Measurements from ENCODE around the gene ATXN10. TPM values are rescaled to one million over a fixed set of nuclear protein-coding genes. Genes with fewer than 3 reads are reported as not detected.

Gene ATXN10
- total and polyA plus RNA-seq, 2 of the 13 experiments (the other 11 are each of a cell fraction or from before 2014, with no cell fraction given) = 60.1 to 194 TPM

GRCh38 chr22:45840483-45840882, 168.8 kb downstream of the ATXN10 start:
- Histone ChIP-seq H3K79me2 (ENCODE audit: insufficient read depth, low read length) (no peaks in the 10 kb centered on the region), H3K4me1 (ENCODE audit: insufficient read depth, low read length) (peaks cover 5% of the 10 kb centered on the region; the same call in 1 of the 2 replicates), H3K27me3 (ENCODE audit: control insufficient read depth in 1 of 2, insufficient read depth in 2 of 2, low read length in 2 of 2) (no peaks in the 10 kb centered on the region), H3K27ac (ENCODE audit: extremely low read length, insufficient read depth, low read length) (no peak overlapping the region), H3K36me3 (replicated peaks in 1 of 2; ENCODE audit: control insufficient read depth in 1 of 2, insufficient read depth in 2 of 2, low read length in 2 of 2) (peaks cover 10 to 51% of the 10 kb centered on the region in 2 experiments), H3K4me3 (replicated peaks in 1 of 3; ENCODE audit: insufficient read depth in 1 of 3, low read depth in 2 of 3, low read length in 3 of 3) (no peak overlapping the region), H4K20me1 (ENCODE audit: insufficient read depth, low read length) (no peaks in the 10 kb centered on the region), H2AFZ (ENCODE audit: low read length) (no peak overlapping the region), H3K9ac (ENCODE audit: insufficient read depth, low read depth, low read length) (no peak overlapping the region), H3K4me2 (ENCODE audit: low read depth, low read length) (no peak overlapping the region), H3K9me3 (ENCODE audit: low read length) (no peaks in the 10 kb centered on the region)
- in situ Hi-C loops (cut with HindIII; ENCODE audit: extremely low pct_ligation_motif_present, low pct_unique_long_range_greater_than_20kb) = loop anchor here (10.0 kb wide), 1 partner anchor 196 kb away; no protein-coding TSS in a partner anchor
- DNase-seq (ENCODE audit: low spot score) (no peak), ATAC-seq (no peak), FAIRE-seq (no peak)
- ChIA-PET CTCF (ENCODE audit: low intra/inter-chr PET ratio, low total read pairs) (no interaction called here), POLR2A (no interaction called here)
- BruUV-seq (replicated peaks) = no TSS peak
- 83% methylated on average over 8 of the region's 8 CpGs for WGBS (ENCODE audit: low lambda C conversion rate)
- intact Hi-C loops (cut with micrococcal nuclease; ENCODE audit: unreplicated experiment) = no loop called here
- TF ChIP-seq ELF3 (CRISPR knock-in tag; IDR thresholded peaks at IDR 0.05) (no peak), ZNF180 (CRISPR knock-in tag; IDR thresholded peaks at IDR 0.05; ENCODE audit: borderline replicate concordance, low read depth) (no peak), MLLT10 (CRISPR knock-in tag; IDR thresholded peaks at IDR 0.05) (no peak), HOXA7 (CRISPR knock-in tag; IDR thresholded peaks at IDR 0.05) (no peak), ARNT (IDR thresholded peaks at IDR 0.05) (no peak), HMGXB3 (CRISPR knock-in tag; IDR thresholded peaks at IDR 0.05; ENCODE audit: borderline replicate concordance) (no peak), HDAC2 (CRISPR knock-in tag; IDR thresholded peaks at IDR 0.05) (no peak), POGK (CRISPR knock-in tag; conservative IDR thresholded peaks at IDR 0.05) (no peak), NR2F1 (CRISPR knock-in tag; IDR thresholded peaks at IDR 0.05) (no peak), ZNF839 (CRISPR knock-in tag; IDR thresholded peaks at IDR 0.05; ENCODE audit: borderline replicate concordance) (no peak), KLF11 (CRISPR knock-in tag; IDR thresholded peaks at IDR 0.05) (no peak), NCOA1 (CRISPR knock-in tag; IDR thresholded peaks at IDR 0.05) (no peak), ZNF749 (CRISPR knock-in tag; IDR thresholded peaks at IDR 0.05; ENCODE audit: borderline replicate concordance) (no peak)
- TF ChIP-seq, protein P1, sequence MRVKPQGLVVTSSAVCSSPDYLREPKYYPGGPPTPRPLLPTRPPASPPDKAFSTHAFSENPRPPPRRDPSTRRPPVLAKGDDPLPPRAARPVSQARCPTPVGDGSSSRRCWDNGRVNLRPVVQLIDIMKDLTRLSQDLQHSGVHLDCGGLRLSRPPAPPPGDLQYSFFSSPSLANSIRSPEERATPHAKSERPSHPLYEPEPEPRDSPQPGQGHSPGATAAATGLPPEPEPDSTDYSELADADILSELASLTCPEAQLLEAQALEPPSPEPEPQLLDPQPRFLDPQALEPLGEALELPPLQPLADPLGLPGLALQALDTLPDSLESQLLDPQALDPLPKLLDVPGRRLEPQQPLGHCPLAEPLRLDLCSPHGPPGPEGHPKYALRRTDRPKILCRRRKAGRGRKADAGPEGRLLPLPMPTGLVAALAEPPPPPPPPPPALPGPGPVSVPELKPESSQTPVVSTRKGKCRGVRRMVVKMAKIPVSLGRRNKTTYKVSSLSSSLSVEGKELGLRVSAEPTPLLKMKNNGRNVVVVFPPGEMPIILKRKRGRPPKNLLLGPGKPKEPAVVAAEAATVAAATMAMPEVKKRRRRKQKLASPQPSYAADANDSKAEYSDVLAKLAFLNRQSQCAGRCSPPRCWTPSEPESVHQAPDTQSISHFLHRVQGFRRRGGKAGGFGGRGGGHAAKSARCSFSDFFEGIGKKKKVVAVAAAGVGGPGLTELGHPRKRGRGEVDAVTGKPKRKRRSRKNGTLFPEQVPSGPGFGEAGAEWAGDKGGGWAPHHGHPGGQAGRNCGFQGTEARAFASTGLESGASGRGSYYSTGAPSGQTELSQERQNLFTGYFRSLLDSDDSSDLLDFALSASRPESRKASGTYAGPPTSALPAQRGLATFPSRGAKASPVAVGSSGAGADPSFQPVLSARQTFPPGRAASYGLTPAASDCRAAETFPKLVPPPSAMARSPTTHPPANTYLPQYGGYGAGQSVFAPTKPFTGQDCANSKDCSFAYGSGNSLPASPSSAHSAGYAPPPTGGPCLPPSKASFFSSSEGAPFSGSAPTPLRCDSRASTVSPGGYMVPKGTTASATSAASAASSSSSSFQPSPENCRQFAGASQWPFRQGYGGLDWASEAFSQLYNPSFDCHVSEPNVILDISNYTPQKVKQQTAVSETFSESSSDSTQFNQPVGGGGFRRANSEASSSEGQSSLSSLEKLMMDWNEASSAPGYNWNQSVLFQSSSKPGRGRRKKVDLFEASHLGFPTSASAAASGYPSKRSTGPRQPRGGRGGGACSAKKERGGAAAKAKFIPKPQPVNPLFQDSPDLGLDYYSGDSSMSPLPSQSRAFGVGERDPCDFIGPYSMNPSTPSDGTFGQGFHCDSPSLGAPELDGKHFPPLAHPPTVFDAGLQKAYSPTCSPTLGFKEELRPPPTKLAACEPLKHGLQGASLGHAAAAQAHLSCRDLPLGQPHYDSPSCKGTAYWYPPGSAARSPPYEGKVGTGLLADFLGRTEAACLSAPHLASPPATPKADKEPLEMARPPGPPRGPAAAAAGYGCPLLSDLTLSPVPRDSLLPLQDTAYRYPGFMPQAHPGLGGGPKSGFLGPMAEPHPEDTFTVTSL (CRISPR knock-in tag; IDR thresholded peaks at IDR 0.05; ENCODE audit: borderline replicate concordance) = no peak

All from HepG2 (cell line).